Lung (tissue), 12 donors: ENCODE results near the gene CNTNAP2. TPM values are rescaled to one million over a fixed set of nuclear protein-coding genes. Genes with fewer than 3 reads are reported as not detected.

Experiments used
- ATAC-seq: fragments of 200-7000 bp; cut with Tn5 transposase; one replicate; pipeline ENCODE4 v1.9.1; 2020; ENCODE audit warnings: moderate number of reproducible peaks; ENCODE audit not compliant: insufficient read depth, low FRiP score
- DNase-seq, 3 donors: peaks; one replicate each; pipeline ENCODE4 v3.0.0-alpha.2; 2013 to 2017
- H3K27ac ChIP-seq, 2 donors: one replicate each; pipeline ENCODE4 v1.5.1; 2013; ENCODE audit warnings: mild to moderate bottlenecking in 2 of 2, moderate library complexity in 2 of 2, control low read depth in 1 of 2, inconsistent platforms in 1 of 2, low read depth in 1 of 2, low read length in 1 of 2
- H3K27me3 ChIP-seq, 3 donors: one replicate each; pipeline ENCODE4 v1.5.1; 2013; ENCODE audit warnings: low read length in 2 of 3; ENCODE audit not compliant: control insufficient read depth in 3 of 3, insufficient read depth in 3 of 3
- H3K36me3 ChIP-seq, 4 donors: one replicate each; pipeline ENCODE4 v1.5.1; 2013; ENCODE audit warnings: low read length in 4 of 4, mild to moderate bottlenecking in 1 of 4, moderate library complexity in 1 of 4; ENCODE audit not compliant: control insufficient read depth in 4 of 4, insufficient read depth in 4 of 4
- H3K4me1 ChIP-seq, 5 donors: one replicate each; pipeline ENCODE4 v1.5.1; 2013; ENCODE audit warnings: low read length in 5 of 5, mild to moderate bottlenecking in 2 of 5, moderate library complexity in 1 of 5; ENCODE audit not compliant: control insufficient read depth in 5 of 5, insufficient read depth in 5 of 5
- H3K4me3 ChIP-seq: one replicate; pipeline ENCODE4 v1.5.1; 2013; ENCODE audit warnings: mild to moderate bottlenecking, control low read depth, moderate library complexity
- H3K9ac ChIP-seq, 2 donors: one replicate each; pipeline ENCODE4 v1.5.1; 2013; ENCODE audit warnings: low read length in 2 of 2, control low read depth in 1 of 2; ENCODE audit not compliant: insufficient read depth in 1 of 2
- H3K9me3 ChIP-seq, 4 donors: one replicate each; pipeline ENCODE4 v1.5.1; 2013; ENCODE audit warnings: low read length in 3 of 4, mild to moderate bottlenecking in 1 of 4, moderate library complexity in 1 of 4; ENCODE audit not compliant: control insufficient read depth in 4 of 4, insufficient read depth in 3 of 4
- CTCF ChIP-seq: IDR thresholded peaks from 2 replicates; pipeline ENCODE4 v1.5.1; 2012; ENCODE audit warnings: mild to moderate bottlenecking; ENCODE audit errors: control extremely low read depth, extremely low read depth
- WGBS, 2 donors: extraction: QIAGEN DNeasy Blood & Tissue Kit; methylation state at CpG; one replicate each; pipeline ENCODE4 v1.1.7; 2013; 5-methylcytosine and 5-hydroxymethylcytosine counted together
- polyA plus RNA-seq, 2 donors: library from polyadenylated mRNA; stranded (reverse); fragments of 200-250 nt; gene quantifications; one replicate each; pipeline ENCODE4 v1.2.1, GENCODE V29; 2013
- total RNA-seq, 2 donors: library from RNA; depleted of rRNA in 1 of 2; stranded (reverse); fragments of >200 nt in 1 of 2; gene quantifications; one replicate each; pipeline ENCODE4 v1.2.1, GENCODE V29; 2014 to 2021
- donor health status: control.
- donor health status: control.
- donor health status: Bipolar disorder and iron deficiency.
- donor health status: healthy.
- donor health status: DM: yes; HTN: yes; CAD: no.

The CNTNAP2 gene
- total and polyA plus RNA-seq, 4 donors = 0.18 to 45.3 (median 0.52) TPM

GRCh38 chr7:148348466-148348865 is 2231.9 kb downstream of the CNTNAP2 start:
- no peaks in the 10 kb centered on the region for H3K9me3 ChIP-seq
- H3K4me3 ChIP-seq = no peak overlapping the region
- H3K27ac ChIP-seq = no peak overlapping the region
- no peaks in the 10 kb centered on the region for H3K36me3 ChIP-seq
- 82 to 83% methylated on average over 10 of the region's 10 CpGs for WGBS, 2 donors
- no peak for DNase-seq
- H3K27me3 ChIP-seq = peaks cover 0 to 4% (median 0%) of the 10 kb centered on the region in 3 donors
- H3K9ac ChIP-seq = no peak overlapping the region
- no peaks in the 10 kb centered on the region for H3K4me1 ChIP-seq
- ATAC-seq = no peak
- TF ChIP-seq CTCF = no peak

- Histone ChIP-seq H3K9ac (no peak overlapping the region), H3K4me1 (peaks cover 0 to 9% (median 0%) of the 10 kb centered on the region in 5 donors), H3K27ac (no peak overlapping the region), H3K27me3 (no peaks in the 10 kb centered on the region), H3K36me3 (no peaks in the 10 kb centered on the region), H3K9me3 (peaks cover 0 to 2% (median 0%) of the 10 kb centered on the region in 4 donors), H3K4me3 (no peak overlapping the region)
- DNase-seq (peak; percentile 44 to 82 (median 44)), ATAC-seq (no peak)
- WGBS, 2 donors = 58 to 66% methylated on average over 5 of the region's 5 CpGs
- TF ChIP-seq CTCF = no peak
Observed at GRCh38 chr7:148356303-148356702, 2239.7 kb downstream of the CNTNAP2 start.

- H3K9ac ChIP-seq = no peak overlapping the region
- 78 to 85% methylated on average over 5 of the region's 5 CpGs for WGBS, 2 donors
- H3K27ac ChIP-seq = no peak overlapping the region
- peaks cover 0 to 2% (median 0%) of the 10 kb centered on the region in 4 donors for H3K9me3 ChIP-seq
- no peak overlapping the region for H3K4me3 ChIP-seq
- H3K36me3 ChIP-seq = no peaks in the 10 kb centered on the region
- no peak for ATAC-seq
- TF ChIP-seq CTCF = no peak
- H3K27me3 ChIP-seq = no peaks in the 10 kb centered on the region
- no peaks in the 10 kb centered on the region for H3K4me1 ChIP-seq
- no peak for DNase-seq
Observed at GRCh38 chr7:148362541-148362940, 2245.9 kb downstream of the CNTNAP2 start.
